Measurements from ENCODE around the gene NOLC1. TPM values are rescaled to one million over a fixed set of nuclear protein-coding genes. Genes with fewer than 3 reads are reported as not detected.

NOLC1 gene
- total RNA-seq, 1 experiment from 2014 or later, result 165 TPM

- no peak for TF ChIP-seq ARID4B (CRISPR knock-in tag; IDR thresholded peaks at IDR 0.05; ENCODE audit: borderline replicate concordance)
Observed at GRCh38 chr10:102170602-102171001, 18.4 kb downstream of the NOLC1 start (continued).

- POLR2A ChIA-PET, result no interaction called here
- CTCF ChIA-PET, result interaction anchor here (5.2 kb wide), 1 partner anchor 58 kb away, joined by 102 read pairs; no protein-coding TSS in a partner anchor
Observed at GRCh38 chr10:102172288-102172687, 20.1 kb downstream of the NOLC1 start.

GRCh38 chr10:102175415-102175814, 23.2 kb downstream of the NOLC1 start:
- POLR2A ChIA-PET, result no interaction called here
- CTCF ChIA-PET, result interaction anchor here (2.5 kb wide), 1 partner anchor 56 kb away, joined by 8 read pairs; no protein-coding TSS in a partner anchor
- no peaks in the 10 kb centered on the region for H3K4me1 Mint-ChIP-seq
- H3K9me3 Mint-ChIP-seq, result peaks cover 3% of the 10 kb centered on the region; the same call in 1 of the 2 replicates
- no peak overlapping the region for H3K4me3 Mint-ChIP-seq
- H3K27me3 Mint-ChIP-seq (ENCODE audit: low read depth), result peaks cover 12% of the 10 kb centered on the region
- H3K36me3 Mint-ChIP-seq, result no peaks in the 10 kb centered on the region
- no peak for DNase-seq (ENCODE audit: low spot score)
- no peak overlapping the region for H3K27ac Mint-ChIP-seq
- ATAC-seq, result no peak
- TF ChIP-seq TP53 (CRISPR knock-in tag; IDR thresholded peaks at IDR 0.05) (no peak), ATF1 (CRISPR knock-in tag; IDR thresholded peaks at IDR 0.05) (no peak), ERG (CRISPR knock-in tag; IDR thresholded peaks at IDR 0.05) (no peak), TEAD1 (CRISPR knock-in tag; IDR thresholded peaks at IDR 0.05) (no peak), PRDM15 (CRISPR knock-in tag; IDR thresholded peaks at IDR 0.05) (no peak), USF1 (CRISPR knock-in tag; IDR thresholded peaks at IDR 0.05) (no peak), ATF2 (CRISPR knock-in tag; IDR thresholded peaks at IDR 0.05; ENCODE audit: borderline replicate concordance, low read depth) (no peak), E2F5 (CRISPR knock-in tag; IDR thresholded peaks at IDR 0.05) (no peak)

More at GRCh38 chr10:102172288-102172687, 20.1 kb downstream of the NOLC1 start:
- ATAC-seq (no peak), DNase-seq (ENCODE audit: low spot score) (no peak)
- no peak overlapping the region for H3K4me3 Mint-ChIP-seq
- H3K36me3 Mint-ChIP-seq, result no peaks in the 10 kb centered on the region
- H3K9me3 Mint-ChIP-seq, result peaks cover 3% of the 10 kb centered on the region; the same call in 1 of the 2 replicates
- peaks cover 15% of the 10 kb centered on the region for H3K27me3 Mint-ChIP-seq (ENCODE audit: low read depth)
- H3K27ac Mint-ChIP-seq, result no peak overlapping the region
- TF ChIP-seq NR3C1 (CRISPR knock-in tag; conservative IDR thresholded peaks at IDR 0.05; ENCODE audit: low read depth) (no peak), STAT6 (CRISPR knock-in tag; conservative IDR thresholded peaks at IDR 0.05; ENCODE audit: low read depth) (no peak), FOXJ3 (CRISPR knock-in tag; IDR thresholded peaks at IDR 0.05; ENCODE audit: borderline replicate concordance) (no peak), NFE2L1 (CRISPR knock-in tag; IDR thresholded peaks at IDR 0.05) (no peak)
- no peaks in the 10 kb centered on the region for H3K4me1 Mint-ChIP-seq
